BLaER1 (cell line): ENCODE results near the gene AGRN.

Experiments used
- H3K27ac ChIP-seq: shearing (Covaris generic); formaldehyde crosslinking; 2 replicates; pipeline ENCODE4 v1.8.1; 2022
- H3K27me3 ChIP-seq: shearing (Covaris generic); formaldehyde crosslinking; 2 replicates; pipeline ENCODE4 v1.8.1; 2022
- H3K36me3 ChIP-seq: shearing (Covaris generic); formaldehyde crosslinking; 2 replicates; pipeline ENCODE4 v1.8.1; 2022
- H3K4me1 ChIP-seq: shearing (Covaris generic); formaldehyde crosslinking; 2 replicates; pipeline ENCODE4 v1.8.1; 2022
- H3K4me2 ChIP-seq: shearing (Covaris generic); formaldehyde crosslinking; 2 replicates; pipeline ENCODE4 v1.8.1; 2022
- H3K4me3 ChIP-seq: shearing (Covaris generic); formaldehyde crosslinking; 2 replicates; pipeline ENCODE4 v1.8.1; 2022
- H3K9ac ChIP-seq: shearing (Covaris generic); formaldehyde crosslinking; 2 replicates; pipeline ENCODE4 v1.8.1; 2022
- H3K9me3 ChIP-seq: shearing (Covaris generic); formaldehyde crosslinking; 2 replicates; pipeline ENCODE4 v1.8.1; 2022
- H4K20me1 ChIP-seq: shearing (Covaris generic); formaldehyde crosslinking; 2 replicates; pipeline ENCODE4 v1.8.1; 2022
- Cebpa-rat ChIP-seq: shearing (Covaris generic); IDR thresholded peaks from 2 replicates; pipeline ENCODE4 v1.8.1; 2022

The AGRN gene

DNA sequence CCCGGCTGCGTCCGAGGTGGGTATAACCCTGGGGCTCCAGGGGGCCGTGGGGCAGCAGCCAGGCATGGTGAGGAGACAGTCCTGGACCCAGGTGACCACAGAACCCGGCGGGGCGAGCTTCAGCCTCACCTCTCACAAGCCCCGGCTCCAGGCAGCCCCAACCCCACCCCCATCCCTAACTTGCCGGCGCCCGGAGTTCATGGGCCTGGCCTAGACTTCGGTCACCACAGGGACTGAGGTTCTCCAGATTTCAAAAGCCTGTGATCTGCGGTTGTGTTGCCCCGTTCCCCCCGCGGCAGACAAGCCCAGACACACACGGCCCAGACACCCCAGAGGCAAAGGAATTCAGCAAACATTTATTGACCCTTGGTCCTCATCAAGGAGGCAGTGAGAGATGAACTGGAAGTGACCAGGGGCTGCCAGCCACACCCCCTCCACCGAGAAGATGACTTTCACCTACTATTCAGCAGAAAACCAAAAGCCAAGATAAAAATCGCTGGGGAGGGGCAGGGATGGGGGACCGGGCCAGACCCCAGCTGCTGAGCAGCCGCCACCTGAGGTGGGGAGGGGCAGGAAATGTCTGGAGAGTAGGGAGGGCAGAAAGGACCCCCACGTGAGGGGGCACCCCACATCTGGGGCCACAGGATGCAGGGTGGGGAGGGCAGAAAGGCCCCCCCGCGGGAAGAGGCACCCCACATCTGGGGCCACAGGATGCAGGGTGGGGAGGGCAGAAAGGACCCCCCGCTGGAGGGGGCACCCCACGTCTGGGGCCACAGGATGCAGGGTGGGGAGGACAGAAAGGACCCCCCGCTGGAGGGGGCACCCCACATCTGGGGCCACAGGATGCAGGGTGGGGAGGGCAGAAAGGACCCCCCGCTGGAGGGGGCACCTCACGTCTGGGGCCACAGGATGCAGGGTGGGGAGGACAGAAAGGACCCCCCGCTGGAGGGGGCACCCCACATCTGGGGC lies 24.0 kb upstream of the AGRN start:
- H3K27ac ChIP-seq, result no peak overlapping the region
- no peak for TF ChIP-seq Cebpa-rat
- peaks cover 37% of the 10 kb centered on the region for H3K4me1 ChIP-seq
- H4K20me1 ChIP-seq, result peaks cover 41% of the 10 kb centered on the region
- H3K4me2 ChIP-seq, result no peak overlapping the region
- no peaks in the 10 kb centered on the region for H3K36me3 ChIP-seq
- peaks cover 73% of the 10 kb centered on the region for H3K27me3 ChIP-seq
- peaks cover 5% of the 10 kb centered on the region for H3K9me3 ChIP-seq
- H3K9ac ChIP-seq, result no peak overlapping the region
- no peak overlapping the region for H3K4me3 ChIP-seq

DNA sequence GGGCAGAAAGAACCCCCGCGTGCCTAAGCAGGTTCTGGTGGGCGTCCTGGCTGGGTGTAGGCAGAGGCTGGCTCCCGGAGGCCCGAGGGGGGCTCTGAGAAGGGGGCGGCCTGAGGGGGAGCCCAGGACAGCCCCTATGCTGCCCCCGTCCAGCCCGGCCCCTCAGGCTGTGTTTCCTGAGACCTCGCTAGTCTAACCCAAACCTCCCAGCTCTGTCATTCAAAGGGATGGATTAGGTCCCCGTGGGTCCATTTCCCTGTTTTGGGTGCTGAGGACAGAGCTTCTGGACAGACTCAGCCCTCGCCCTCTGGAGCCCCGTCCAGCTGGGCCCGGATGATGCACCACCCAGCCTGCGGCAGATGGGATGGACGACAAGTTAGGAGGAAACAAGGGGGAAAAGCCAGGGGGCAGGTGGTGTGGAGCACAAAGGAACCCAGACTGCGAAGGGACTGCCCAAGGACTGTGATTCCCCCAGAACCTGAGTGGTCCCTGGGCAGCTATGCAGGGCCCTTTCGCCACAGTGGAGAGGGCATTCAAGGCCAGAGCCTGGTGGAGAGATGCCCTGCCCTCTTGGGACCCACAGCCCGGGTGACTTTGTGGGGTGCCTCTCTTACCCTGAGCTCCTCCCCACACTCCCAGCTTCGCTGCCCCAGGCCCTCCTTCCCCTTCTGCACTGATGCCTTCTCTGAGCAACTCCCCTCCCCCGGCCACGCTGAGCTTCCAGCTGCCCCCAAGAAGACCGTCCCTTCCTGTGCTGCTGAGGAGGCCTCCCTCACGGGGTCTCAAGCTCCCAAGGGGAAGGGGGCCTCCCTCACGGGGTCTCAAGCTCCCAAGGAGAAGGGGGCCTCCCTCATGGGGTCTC lies 22.8 kb upstream of the AGRN start:
- Histone ChIP-seq H3K36me3 (no peaks in the 10 kb centered on the region), H3K27ac (no peak overlapping the region), H3K9me3 (no peaks in the 10 kb centered on the region), H3K4me3 (no peak overlapping the region), H4K20me1 (peaks cover 50% of the 10 kb centered on the region), H3K27me3 (peaks cover 84% of the 10 kb centered on the region), H3K9ac (no peak overlapping the region), H3K4me1 (peaks cover 48% of the 10 kb centered on the region), H3K4me2 (no peak overlapping the region)
- TF ChIP-seq Cebpa-rat, result no peak

DNA sequence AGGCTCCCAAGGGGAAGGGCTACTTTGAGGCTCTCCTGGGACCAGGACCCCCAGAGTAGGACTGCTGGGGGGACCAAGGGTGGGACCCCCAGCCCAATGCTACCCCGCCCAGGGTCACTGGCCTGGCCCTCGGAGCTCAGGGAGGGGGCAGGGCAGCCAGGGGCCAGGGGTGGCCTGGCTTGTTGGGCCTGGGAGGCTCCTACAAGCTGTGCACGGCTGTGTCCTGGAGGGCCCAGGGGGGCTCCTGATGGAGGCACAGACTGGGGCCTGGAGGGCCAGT lies 22.3 kb upstream of the AGRN start:
- H3K9me3 ChIP-seq, result no peaks in the 10 kb centered on the region
- no peak overlapping the region for H3K27ac ChIP-seq
- H3K4me1 ChIP-seq, result peaks cover 54% of the 10 kb centered on the region
- H3K4me2 ChIP-seq, result no peak overlapping the region
- H3K9ac ChIP-seq, result no peak overlapping the region
- no peaks in the 10 kb centered on the region for H3K36me3 ChIP-seq
- TF ChIP-seq Cebpa-rat, result no peak
- H3K27me3 ChIP-seq, result peaks cover 90% of the 10 kb centered on the region
- no peak overlapping the region for H3K4me3 ChIP-seq
- H4K20me1 ChIP-seq, result peaks cover 56% of the 10 kb centered on the region

DNA sequence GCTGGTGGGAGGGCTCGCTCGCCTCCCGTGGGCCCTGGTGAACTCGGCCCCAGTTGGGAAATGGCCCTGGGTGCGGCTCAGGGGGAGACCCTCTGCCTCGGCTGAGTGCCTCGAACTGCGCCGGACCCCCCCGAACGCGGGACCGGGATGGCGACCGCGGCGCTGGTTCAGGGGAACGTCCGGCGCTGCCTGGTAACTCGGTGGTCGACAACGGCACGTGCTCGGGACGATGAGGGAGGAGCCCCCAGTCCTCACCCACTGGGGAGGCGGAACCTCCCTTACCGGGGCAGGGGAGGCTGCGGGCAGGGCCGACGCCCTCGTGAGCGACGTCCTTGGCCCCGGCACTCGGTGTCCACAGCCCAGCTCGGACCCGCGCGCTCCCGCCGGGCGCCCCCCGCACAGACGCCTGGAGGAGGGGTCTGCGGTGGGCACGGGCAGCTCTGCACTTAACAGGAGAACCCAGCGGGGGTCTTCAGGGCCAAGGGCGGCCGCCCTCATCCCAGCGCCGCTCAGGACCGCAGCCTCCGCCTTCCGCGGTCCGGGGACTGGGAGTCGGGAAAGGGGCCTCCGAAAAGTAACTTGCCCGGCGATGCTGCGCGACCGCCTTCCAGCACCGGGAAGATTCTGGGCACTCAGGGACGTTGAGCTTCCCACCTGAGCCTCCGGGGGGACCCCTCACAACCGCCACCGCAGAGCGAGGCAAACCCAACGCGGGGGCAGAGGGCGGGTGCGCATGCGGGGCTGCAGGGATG lies 21.8 kb upstream of the AGRN start:
- Histone ChIP-seq H4K20me1 (peaks cover 61% of the 10 kb centered on the region), H3K27me3 (peaks cover 95% of the 10 kb centered on the region), H3K9me3 (no peaks in the 10 kb centered on the region), H3K4me1 (peaks cover 59% of the 10 kb centered on the region), H3K4me2 (peak overlapping the region; percentile 88), H3K9ac (no peak overlapping the region), H3K27ac (no peak overlapping the region), H3K4me3 (peak overlapping the region; percentile 70; the same call in 1 of the 2 replicates), H3K36me3 (no peaks in the 10 kb centered on the region)
- TF ChIP-seq Cebpa-rat, result no peak

DNA sequence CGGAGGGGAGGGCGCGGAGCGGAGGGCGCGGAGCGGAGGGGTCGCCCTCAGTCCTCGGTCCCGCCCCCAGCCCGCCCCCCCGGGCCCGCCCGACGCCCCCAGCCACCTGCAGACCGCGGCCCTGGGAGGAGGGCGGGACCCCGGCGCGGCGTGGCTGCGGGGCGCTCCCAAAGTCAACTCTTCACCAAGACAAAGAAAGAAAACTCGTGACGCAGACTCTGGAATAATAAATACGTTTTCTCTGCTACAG lies 21.2 kb upstream of the AGRN start:
- peaks cover 65% of the 10 kb centered on the region for H4K20me1 ChIP-seq
- peaks cover 100% of the 10 kb centered on the region for H3K27me3 ChIP-seq
- H3K36me3 ChIP-seq, result no peaks in the 10 kb centered on the region
- peaks cover 59% of the 10 kb centered on the region for H3K4me1 ChIP-seq
- peak overlapping the region; percentile 88 for H3K4me2 ChIP-seq
- no peaks in the 10 kb centered on the region for H3K9me3 ChIP-seq
- H3K4me3 ChIP-seq, result peak overlapping the region; percentile 70
- H3K27ac ChIP-seq, result no peak overlapping the region
- peak overlapping the region; percentile 60 for H3K9ac ChIP-seq
- TF ChIP-seq Cebpa-rat, result no peak

DNA sequence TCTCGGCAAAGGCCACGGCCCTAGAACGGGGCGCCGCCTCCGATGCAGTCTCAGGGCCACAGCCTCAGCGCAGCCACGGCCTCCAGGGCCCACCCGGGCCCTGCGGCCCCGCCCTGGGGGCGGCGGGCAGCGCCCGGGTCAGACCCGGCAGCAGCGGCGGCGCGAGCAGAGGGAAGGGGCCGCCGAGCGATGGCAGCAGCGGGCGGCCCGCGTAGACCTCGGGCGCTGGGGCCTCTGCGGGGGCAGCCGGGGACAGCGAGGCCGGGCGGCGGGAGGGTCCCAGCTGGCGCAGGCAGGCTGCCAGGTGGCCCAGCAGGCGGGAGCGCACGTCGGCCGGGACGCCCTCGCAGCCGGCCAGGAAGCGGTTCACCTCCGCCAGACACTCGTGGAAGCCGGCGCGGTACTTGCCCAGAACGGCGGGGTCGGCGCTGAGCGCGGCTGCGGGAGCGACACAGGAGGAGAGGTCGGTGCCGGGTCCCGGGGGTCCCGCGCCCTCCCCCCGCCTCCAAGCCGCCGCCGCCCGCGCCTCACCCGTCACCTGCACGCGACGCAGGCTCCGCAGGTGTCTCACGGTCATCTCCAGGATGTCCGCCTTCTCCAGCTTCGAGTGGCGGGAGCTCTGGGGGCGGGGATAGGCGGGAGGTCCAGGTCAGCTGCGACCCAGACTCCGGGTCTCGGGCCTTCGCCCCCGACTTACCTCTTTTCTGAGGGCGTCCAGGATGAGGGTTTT lies 20.8 kb upstream of the AGRN start:
- peaks cover 63% of the 10 kb centered on the region for H3K4me1 ChIP-seq
- H3K4me2 ChIP-seq, result peak overlapping the region; percentile 88
- H3K4me3 ChIP-seq, result peak overlapping the region; percentile 70
- no peaks in the 10 kb centered on the region for H3K9me3 ChIP-seq
- TF ChIP-seq Cebpa-rat, result no peak
- H3K27me3 ChIP-seq, result peaks cover 99% of the 10 kb centered on the region
- H3K27ac ChIP-seq, result no peak overlapping the region
- peaks cover 65% of the 10 kb centered on the region for H4K20me1 ChIP-seq
- H3K9ac ChIP-seq, result peak overlapping the region; percentile 60
- H3K36me3 ChIP-seq, result no peaks in the 10 kb centered on the region

DNA sequence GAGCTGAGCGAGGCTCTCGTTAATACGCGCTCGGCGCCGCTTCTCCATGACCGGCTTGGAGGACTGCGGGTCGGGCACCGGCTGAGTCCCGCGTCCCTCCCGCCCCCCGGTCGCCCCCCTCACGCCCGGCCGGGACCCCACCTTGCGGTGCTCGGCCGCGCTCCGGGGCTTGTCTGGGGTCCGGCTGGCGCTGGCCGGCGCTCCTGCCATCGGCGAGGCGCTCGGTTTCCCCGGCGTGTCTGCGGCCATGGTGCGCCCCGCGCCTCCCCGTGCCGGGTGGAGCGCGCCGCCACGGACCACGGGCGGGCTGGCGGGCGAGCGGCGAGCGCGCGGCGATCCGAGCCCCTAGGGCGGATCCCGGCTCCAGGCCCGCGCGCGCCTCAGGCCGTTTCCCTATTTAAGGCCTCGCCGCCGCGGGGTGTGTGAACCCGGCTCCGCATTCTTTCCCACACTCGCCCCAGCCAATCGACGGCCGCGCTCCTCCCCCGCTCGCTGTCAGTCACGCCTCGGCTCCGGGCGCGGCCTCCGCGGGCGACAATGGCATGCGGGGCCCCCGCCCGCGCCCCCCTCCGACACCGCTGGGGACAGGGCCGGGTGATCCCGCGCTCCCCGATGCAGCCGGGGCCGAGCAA lies 20.1 kb upstream of the AGRN start, which contains the start of gene HES4:
Gene HES4, minus strand, starts transcription at position 373 of the 632 bp plus-strand sequence. Its CDS starts 124 bp downstream, at position 249.
- H3K4me2 ChIP-seq, result peak within 1 kb of the TSS; percentile 88
- peak within 1 kb of the TSS; percentile 55; the same call in 1 of the 2 replicates for H3K27ac ChIP-seq
- peaks cover 65% of the 10 kb centered on the region for H4K20me1 ChIP-seq
- peaks cover 97% of the 10 kb centered on the region for H3K27me3 ChIP-seq
- peak within 1 kb of the TSS; percentile 70 for H3K4me3 ChIP-seq
- no peaks in the 10 kb centered on the region for H3K36me3 ChIP-seq
- H3K9ac ChIP-seq, result peak within 1 kb of the TSS; percentile 65
- peaks cover 70% of the 10 kb centered on the region for H3K4me1 ChIP-seq
- H3K9me3 ChIP-seq, result no peaks in the 10 kb centered on the region
- no peak for TF ChIP-seq Cebpa-rat

DNA sequence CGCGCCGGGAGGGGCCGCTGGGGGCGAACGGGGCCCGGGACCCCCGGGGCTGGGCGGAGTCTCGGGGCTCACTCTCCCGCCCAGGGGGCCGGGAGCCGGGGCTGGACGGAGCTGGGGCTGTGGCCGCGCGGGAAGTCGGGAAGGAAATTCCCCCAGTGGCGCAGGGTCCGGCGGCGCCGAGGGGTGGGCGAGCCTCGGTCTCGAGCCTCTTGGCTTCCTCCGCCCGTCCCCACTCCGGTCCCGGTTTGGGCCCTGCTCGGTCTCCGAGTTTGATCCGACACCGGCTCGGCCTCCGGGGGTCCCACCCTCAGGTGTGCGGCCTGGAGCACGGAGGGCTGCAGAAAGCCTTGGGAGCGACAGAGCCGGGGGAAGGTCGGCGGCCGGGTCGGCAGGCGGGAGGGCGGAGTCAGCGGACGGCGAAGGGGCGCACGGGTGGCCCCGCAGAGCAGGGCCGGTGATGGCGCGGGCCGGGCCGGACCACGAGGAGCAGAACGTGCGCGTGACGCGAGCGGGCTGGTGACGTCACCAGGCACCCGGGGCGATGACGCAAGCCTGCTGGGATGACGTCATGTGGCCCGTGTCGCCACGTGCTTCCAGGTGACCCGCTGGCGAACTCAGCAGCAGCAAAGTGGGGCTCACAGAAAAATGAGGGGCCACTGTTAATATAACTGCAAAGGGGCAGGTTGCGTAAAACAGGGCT lies 19.4 kb upstream of the AGRN start:
- no peaks in the 10 kb centered on the region for H3K9me3 ChIP-seq
- peak; percentile 66 for TF ChIP-seq Cebpa-rat
- peak overlapping the region; percentile 70 for H3K4me3 ChIP-seq
- H3K4me2 ChIP-seq, result peak overlapping the region; percentile 88
- H3K4me1 ChIP-seq, result peaks cover 76% of the 10 kb centered on the region
- H3K9ac ChIP-seq, result peak overlapping the region; percentile 65
- H3K27me3 ChIP-seq, result peaks cover 91% of the 10 kb centered on the region
- H3K27ac ChIP-seq, result peak overlapping the region; percentile 55; the same call in 1 of the 2 replicates
- no peaks in the 10 kb centered on the region for H3K36me3 ChIP-seq
- peaks cover 65% of the 10 kb centered on the region for H4K20me1 ChIP-seq
